Measurements from ENCODE around the gene KCTD1. TPM values are rescaled to one million over a fixed set of nuclear protein-coding genes. Genes with fewer than 3 reads are reported as not detected.

Gene KCTD1
- total RNA-seq, 2 donors from 2014 or later: 13.3 to 13.6 TPM

- Histone ChIP-seq H3K4me3 (no peak overlapping the region), H3K9me3 (no peaks in the 10 kb centered on the region), H3K4me1 (no peaks in the 10 kb centered on the region), H3K27ac (no peak overlapping the region), H3K9ac (ENCODE audit: low read depth in 2 of 2, low read length in 2 of 2) (no peak overlapping the region), H3K36me3 (no peaks in the 10 kb centered on the region), H3K27me3 (no peaks in the 10 kb centered on the region)
- TF ChIP-seq, protein P1, sequence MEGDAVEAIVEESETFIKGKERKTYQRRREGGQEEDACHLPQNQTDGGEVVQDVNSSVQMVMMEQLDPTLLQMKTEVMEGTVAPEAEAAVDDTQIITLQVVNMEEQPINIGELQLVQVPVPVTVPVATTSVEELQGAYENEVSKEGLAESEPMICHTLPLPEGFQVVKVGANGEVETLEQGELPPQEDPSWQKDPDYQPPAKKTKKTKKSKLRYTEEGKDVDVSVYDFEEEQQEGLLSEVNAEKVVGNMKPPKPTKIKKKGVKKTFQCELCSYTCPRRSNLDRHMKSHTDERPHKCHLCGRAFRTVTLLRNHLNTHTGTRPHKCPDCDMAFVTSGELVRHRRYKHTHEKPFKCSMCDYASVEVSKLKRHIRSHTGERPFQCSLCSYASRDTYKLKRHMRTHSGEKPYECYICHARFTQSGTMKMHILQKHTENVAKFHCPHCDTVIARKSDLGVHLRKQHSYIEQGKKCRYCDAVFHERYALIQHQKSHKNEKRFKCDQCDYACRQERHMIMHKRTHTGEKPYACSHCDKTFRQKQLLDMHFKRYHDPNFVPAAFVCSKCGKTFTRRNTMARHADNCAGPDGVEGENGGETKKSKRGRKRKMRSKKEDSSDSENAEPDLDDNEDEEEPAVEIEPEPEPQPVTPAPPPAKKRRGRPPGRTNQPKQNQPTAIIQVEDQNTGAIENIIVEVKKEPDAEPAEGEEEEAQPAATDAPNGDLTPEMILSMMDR (IDR thresholded peaks at IDR 0.05): no peak
- DNase-seq: no peak
- intact Hi-C loops (cut with DNase I): no loop called here
Observed at GRCh38 chr18:26407736-26408601, 140.4 kb downstream of the KCTD1 start.

- H3K4me3 ChIP-seq: no peak overlapping the region
- TF ChIP-seq, protein P1 (IDR thresholded peaks at IDR 0.05): no peak
- no peaks in the 10 kb centered on the region for H3K4me1 ChIP-seq
- intact Hi-C loops (cut with DNase I): no loop called here
- no peak overlapping the region for H3K9ac ChIP-seq (ENCODE audit: low read depth in 2 of 2, low read length in 2 of 2)
- H3K27me3 ChIP-seq: no peaks in the 10 kb centered on the region
- H3K27ac ChIP-seq: no peak overlapping the region
- no peak for DNase-seq
- H3K36me3 ChIP-seq: no peaks in the 10 kb centered on the region
- H3K9me3 ChIP-seq: no peaks in the 10 kb centered on the region
Observed at GRCh38 chr18:26406854-26407517, 141.4 kb downstream of the KCTD1 start.

DNA sequence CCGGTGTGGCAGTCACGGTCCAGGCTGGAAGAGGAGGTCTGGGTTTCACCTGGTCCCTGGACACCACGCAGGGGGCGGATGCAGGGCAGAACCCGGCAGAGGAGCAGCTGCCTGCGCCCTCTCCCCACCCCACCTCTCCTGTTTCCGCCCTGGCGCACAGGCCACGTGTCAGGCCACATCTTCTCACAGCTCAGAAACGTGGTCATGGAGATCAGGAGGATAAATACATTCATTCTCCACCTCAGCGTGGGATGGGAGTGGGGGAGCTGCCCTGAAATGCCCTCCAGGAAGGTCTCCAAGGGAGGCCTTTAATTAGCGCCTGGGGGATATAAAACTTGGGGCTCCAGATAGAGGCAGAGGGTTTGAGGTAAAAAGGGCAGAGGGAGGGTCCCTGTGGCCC, 142.0 kb downstream of the KCTD1 start:
- Histone ChIP-seq H3K36me3 (no peaks in the 10 kb centered on the region), H3K9ac (ENCODE audit: low read depth in 2 of 2, low read length in 2 of 2) (no peak overlapping the region), H3K4me1 (no peaks in the 10 kb centered on the region), H3K27ac (no peak overlapping the region), H3K9me3 (no peaks in the 10 kb centered on the region), H3K27me3 (no peaks in the 10 kb centered on the region), H3K4me3 (no peak overlapping the region)
- TF ChIP-seq, protein P1 (IDR thresholded peaks at IDR 0.05): no peak
- DNase-seq: no peak
- intact Hi-C loops (cut with DNase I): no loop called here

DNA sequence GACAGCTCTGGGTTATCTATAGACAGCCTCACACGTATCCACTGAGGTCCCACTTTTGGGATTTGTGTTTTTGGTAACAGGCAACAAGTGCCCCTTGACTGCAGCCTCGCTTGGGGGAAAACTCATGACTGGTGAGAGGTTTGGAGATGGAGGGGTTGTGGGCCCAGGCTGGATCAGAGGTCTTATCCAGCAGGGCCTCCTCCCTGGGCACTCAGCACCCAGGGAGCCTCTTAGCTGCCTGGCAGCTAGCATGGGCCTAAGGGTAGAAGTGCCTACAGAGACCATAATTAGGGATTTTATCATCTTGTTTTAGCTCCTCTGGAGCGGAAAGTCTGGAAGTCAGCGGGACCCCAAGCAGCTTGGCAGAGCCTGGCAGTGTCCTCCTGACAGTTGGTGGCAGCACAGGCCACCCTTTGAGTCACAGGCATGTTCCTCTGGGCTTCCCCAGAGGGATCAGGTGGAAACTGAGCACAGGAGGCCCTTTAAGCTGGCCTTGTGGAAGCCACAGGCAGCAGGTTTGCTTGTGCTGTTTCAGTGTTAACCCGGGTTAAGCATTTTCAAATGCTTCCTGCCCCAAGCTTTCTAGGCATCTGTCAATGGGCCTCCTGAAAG, 143.1 kb downstream of the KCTD1 start:
- H3K27ac ChIP-seq: no peak overlapping the region
- no peak for DNase-seq
- no peaks in the 10 kb centered on the region for H3K36me3 ChIP-seq
- H3K27me3 ChIP-seq: no peaks in the 10 kb centered on the region
- TF ChIP-seq, protein P1 (IDR thresholded peaks at IDR 0.05): no peak
- intact Hi-C loops (cut with DNase I): no loop called here
- H3K4me3 ChIP-seq: no peak overlapping the region
- H3K4me1 ChIP-seq: no peaks in the 10 kb centered on the region
- no peaks in the 10 kb centered on the region for H3K9me3 ChIP-seq
- no peak overlapping the region for H3K9ac ChIP-seq (ENCODE audit: low read depth in 2 of 2, low read length in 2 of 2)

Small RNA genes within 50 kb of the gene (microRNA-seq; reads per million reads assigned to microRNA genes)
- gene MIR8057: not detected
